HG03442 (cell line): ENCODE data around the gene ATP6V0A1.
"Not testable (repeated sequence)": the region's sequence is repeated elsewhere in the genome, so short reads cannot be mapped to it uniquely, and the experiment has no call there.

ENCODE experiments used
- ATAC-seq: cut with Tn5 transposase; IDR thresholded peaks from one replicate; pipeline ENCODE4 v1.9.1; 2021; ENCODE audit warnings: mild to moderate bottlenecking, moderate library complexity; ENCODE audit not compliant: unreplicated experiment

The ATP6V0A1 gene

DNA sequence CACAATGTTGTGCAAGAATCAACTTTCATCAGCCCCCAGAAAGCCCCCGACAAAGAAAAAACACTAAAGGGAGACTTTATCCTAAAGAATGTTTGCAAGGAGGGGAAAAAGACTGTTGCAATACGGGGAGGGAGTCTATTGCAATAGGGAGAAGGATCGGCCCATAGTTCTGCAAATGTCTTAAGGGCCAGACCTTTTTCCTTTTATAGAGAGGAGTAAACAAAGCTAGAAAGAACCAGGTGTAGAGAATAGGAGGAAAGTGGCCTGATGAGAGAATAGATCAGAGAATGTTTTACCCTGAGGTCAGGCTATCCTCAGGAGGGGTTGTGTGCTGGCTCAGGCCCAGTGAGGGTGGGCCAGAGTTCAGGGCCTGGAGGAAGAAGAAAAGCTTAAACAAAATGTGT, 26.9 kb upstream of the ATP6V0A1 start:
- ATAC-seq = no peak

DNA sequence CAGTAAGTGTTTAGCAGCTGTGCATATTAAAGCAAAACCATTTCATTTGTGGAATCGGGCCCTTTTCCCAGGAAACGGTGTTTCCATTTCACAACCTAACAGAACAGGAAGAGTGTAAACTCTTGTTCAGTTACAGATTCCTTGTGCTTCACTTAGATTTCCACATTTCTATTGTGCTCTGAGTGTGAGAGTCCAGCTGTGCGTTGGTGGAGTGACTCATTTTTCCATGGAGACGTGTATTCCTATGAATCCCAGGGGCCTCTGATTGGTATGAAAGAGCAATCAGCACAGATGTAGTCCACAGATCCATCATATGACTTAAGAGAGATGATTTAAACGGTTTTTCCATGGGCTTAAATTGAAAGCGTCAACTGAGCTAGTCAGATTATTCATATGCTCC, 22.3 kb upstream of the ATP6V0A1 start:
- ATAC-seq = no peak

DNA sequence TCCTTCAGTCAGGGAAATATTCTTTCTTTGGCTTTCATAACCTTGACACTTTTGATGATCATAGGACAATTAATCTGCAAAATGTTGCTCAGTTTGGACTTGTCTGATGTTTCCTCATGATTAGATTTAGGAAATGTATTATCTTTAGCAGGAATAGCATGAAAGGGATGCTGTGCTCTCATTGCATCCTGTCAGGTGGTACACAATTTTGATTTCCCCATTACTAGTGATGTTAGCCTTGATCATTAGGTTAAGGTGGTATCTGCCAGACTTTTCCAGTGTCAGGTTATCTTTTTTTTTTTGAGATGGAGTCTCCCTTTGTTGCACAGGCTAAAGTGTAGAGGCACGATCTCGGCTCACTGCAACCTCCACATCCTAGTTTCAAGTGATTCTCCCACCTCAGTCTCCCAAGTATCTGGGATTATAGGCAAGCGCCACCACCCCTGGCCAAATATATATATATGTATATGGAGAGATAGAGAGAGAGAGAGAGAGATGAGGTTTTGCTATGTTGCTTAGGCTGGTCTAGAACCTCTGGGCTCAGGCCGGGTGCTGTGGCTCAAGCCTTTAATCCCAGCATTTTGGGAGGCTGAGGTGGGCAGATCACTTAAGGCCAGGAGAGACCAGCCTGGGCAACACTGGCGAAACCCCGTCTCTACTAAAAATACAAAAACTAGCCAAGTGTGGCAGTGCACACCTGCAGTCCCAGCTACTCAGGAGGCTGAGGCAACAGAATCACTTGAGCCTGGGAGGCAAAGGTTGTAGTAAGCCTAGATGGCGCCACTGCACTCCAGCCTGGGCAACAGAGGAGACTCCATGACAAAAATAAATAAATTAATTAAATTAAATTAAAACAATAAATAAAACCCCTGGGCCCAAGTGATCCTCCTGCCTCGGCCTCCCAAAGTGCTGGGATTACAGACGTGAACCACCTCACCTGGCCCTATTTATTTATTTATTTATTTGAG, 19.8 kb upstream of the ATP6V0A1 start:
- no peak for ATAC-seq

DNA sequence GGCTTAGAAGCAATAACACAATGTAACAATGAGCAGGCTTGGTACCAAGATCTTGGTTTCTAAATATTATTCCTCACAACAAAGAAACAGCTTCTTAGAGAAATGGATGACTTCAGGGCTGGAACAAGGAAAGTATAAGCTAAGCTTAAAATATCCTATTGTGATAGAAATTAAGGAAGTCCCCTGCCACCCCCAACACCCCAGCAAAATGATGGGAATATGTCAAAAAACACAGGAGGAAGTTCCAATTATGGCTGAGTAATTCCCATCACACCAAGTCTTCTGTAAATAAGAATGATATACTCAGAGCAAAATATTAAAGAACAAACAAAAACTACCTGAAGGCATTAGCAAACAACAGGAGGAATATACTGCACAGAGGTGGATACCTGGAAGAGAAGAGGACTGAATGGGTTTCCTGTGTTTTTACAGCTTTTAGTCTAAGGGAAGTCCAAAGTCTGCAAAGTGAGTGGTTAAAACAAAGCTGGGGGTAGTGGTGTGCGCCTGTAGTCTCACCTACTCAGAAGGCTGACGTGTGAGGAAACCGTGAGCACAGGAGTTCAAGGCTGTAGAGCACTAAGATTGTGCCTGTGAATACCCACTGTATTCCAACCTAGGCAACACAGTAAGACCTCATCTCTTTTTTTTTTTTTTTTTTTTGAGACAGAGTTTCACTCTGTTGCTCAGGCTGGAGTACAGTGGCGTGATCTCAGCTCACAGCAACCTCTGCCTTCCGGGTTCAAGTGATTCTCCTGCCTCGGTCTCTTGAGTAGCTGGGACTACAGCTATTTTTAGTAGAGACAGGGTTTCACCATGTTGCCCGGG, 17.1 kb upstream of the ATP6V0A1 start:
- no peak for ATAC-seq

DNA sequence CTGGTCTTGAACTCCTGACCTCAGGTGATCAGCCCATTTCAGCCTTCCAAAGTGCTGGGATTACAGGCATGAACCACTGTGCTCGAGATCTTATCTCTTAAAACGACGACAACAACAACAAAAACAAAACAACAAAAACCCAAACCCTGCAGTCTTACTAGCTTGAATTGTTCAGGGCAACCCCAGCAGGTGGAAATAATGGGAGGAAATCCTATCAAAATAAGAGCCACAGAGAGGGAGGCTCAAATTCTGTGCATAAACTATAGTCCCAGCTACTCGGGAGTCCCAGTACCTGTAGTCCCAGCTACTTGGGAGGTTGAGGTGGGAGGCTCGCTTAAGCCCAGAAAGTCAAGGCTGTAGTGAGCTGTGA, 16.5 kb upstream of the ATP6V0A1 start:
- ATAC-seq = no peak

DNA sequence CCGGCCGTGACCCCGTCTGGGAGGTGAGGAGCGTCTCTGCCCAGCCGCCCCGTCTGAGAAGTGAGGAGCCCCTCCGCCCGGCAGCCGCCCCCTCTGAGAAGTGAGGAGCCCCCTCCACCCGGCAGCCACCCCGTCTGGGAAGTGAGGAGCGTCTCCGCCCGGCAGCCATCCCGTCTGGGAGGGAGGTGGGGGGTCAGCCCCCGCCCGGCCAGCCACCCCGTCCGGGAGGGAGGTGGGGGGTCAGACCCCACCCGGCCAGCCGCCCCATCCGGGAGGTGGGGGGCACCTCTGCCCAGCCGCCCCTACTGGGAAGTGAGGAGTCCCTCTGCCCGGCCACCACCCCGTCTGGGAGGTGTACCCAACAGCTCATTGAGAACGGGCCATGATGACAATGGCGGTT, 9.5 kb upstream of the ATP6V0A1 start:
- ATAC-seq = not testable (repeated sequence)

DNA sequence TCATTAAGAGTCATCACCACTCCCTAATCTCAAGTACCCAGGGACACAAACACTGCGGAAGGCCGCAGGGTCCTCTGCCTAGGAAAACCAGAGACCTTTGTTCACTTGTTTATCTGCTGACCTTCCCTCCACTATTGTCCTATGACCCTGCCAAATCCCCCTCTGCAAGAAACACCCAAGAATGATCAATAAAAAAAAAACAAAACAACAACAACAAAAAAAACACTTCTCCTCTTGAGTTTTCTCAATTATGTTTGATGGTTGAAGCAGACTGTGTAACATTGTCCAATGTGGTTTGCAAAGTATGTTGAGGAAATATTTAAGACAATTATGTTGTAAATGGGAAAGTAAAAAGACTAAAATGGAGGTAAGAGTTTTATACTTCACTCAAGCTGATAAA, 8.8 kb upstream of the ATP6V0A1 start:
- not testable (repeated sequence) for ATAC-seq

DNA sequence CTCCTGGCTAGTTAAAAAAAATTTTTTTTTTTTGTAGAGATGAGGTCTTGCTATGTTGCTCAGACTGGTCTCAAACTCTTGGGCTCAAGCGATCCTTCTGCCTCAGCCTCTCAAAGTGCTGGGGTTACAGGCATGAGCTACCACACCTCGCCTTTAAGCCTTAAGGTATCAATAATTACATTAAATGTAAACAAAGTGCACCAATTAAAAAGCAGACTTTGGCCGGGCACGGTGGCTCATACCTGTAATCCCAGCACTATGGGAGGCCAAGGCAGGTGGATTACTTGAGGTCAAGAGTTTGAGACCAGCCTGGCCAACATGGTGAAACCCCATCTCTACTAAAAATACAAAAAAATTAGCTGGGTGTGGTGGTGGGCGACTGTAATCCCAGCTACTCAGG, 7.4 kb upstream of the ATP6V0A1 start:
- not testable (repeated sequence) for ATAC-seq

DNA sequence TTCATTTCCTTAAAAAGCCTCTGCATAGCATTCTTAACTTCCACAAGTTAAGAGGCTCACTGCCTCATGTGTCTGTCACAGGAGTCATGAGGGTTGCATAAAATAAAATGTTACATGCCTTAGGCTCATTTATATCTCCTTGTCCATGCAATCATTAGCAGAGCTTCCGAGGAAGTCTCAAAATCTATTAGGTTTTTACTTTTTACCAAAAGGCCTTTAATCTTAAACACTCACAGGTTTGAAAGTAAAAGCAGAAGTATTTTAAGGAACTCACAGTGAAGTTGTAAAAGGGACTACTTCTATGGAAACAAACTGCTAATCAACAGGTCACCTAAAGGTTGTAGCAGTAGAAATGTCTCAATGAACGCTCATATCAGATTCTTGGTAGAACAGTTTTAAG, 5.2 kb upstream of the ATP6V0A1 start:
- ATAC-seq = no peak

DNA sequence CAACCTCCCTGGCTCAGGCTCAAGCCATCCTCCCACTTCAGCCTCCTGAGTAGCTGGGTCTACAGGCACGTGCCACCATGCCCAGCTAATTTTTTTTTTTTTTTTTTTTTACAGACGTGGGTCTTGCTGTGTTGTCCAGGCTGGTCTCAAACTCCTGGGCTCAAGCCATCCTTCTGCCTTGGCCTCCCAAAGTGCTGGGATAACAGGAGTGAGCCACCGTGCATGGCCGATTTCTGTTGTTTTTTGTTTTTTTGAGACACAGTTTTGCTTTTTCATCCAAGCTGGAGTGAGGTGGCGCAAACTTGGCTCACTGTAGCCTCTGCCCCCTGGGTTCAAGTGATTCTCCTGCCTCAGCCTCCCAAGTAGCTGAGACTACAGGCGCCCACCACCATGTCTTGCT, 3.7 kb upstream of the ATP6V0A1 start:
- ATAC-seq = not testable (repeated sequence)

DNA sequence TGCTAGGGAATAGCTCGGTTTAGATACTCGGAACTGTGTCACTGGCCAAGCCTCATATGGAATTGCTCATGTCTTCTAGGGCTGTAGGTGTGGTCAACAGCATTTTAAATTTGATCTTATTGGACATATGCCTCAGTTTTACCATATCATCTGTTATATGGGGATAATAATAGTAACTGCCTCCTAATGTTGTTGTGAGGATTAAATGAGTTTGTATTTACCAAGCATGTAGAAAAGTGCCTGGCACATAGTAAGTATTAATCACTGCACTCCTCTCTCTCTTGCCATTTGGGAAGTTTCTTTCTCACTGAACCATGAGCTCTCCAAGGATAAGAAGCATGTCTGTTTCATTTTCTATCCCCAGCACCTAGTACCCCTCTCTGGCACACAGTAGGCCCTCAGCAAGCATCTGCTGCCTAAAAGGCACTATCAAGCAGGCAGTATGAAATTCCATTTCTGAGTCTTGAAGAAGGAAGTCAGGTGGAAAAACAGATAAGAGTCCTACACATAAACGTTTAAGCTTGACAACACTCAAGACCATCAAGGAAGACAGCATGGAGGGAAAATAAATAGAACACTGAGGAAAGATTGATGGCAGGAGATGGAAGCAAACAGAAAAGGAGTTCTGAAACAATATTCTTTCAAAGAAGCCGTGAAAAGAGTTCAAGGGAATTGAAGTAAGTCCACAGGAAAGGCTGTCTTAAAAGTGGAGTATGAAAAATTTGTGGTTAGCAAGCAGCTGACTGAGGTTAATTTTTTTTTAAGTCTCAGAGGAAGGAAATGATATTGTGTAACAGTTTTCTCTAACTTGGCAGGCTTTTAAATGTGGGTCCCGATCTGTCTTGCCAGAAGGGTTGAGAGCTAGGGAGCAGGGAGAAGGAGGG, 2.2 kb upstream of the ATP6V0A1 start:
- no peak for ATAC-seq

DNA sequence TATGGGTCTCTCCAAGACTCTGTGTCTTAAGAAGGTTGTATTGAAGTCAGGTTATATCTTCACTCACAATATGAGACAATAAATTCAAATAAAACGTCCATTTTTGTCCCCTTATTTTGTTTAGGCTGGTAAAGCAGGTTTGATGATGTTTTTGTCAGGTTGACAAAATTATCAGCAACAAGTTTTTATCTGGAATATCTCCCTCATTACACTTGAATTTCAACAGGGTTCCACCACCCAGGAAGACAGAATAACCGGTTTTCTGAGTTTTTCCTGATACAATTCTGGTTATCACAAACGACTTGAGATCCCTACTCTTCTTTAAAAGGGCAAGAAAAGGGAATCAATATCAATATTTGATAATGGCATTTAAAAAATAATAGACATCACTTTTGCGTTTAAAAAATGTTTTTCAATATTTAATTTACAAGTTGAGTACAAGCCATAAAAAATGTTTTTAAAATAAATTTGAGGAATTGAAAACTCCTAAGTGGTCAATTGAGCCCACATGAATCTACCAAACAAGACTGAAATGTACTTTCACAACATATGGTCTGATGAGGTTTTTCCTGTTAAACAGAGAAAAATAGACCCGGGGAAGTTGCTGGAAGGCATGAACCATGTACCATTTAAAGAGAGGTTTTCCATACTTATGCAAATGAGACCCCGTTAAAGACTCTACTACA, 1.4 kb upstream of the ATP6V0A1 start:
- ATAC-seq = no peak

DNA sequence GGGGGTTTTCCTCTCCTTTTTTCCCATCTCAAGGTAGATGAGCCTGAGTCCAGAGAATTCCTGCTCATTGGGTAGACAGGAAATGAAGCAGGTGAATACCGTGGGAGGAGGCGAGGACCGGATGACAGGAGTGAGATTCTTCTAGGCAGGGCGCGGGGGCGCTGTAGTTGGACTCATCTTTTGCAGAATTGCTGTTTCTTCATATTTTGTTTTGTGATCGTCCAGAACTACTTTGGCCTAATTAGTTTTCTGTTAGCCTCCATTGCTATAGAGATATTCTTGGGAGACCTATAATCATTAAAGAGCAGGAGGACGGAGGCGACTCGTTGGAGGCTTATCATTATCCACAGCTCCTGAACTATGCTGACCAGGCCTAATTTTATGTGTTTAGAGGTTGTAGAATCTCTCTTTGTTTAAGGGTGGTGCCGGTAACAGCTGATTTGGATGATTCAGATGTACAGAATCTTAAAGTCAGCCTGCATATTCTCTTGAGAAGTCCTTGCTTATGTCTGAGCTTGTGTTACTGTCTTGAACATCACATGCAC, 650 bp downstream of the ATP6V0A1 start:
- ATAC-seq = no peak

DNA sequence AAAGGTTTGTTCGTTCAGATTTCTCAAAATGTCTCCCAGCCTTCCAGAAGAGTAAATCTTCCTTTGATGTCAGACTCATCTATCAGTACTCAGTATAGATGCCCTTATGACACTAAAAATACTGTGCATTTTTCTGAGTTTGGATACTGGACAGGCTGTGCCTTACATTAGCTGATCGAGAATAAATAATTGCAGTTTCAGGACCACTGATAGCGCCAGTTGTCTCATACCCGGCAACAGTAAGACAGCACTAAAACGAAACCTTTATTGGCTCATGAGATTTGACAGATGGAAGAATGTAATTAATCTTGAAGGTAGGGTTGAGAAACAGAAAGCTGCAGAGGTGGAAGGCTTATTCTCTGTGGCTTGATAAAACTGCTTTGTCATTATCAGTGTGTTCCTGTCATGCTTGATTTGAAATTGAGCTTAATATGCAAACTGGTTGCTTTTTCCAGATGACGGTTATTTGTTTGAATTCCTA, 1.2 kb downstream of the ATP6V0A1 start:
- ATAC-seq = no peak

DNA sequence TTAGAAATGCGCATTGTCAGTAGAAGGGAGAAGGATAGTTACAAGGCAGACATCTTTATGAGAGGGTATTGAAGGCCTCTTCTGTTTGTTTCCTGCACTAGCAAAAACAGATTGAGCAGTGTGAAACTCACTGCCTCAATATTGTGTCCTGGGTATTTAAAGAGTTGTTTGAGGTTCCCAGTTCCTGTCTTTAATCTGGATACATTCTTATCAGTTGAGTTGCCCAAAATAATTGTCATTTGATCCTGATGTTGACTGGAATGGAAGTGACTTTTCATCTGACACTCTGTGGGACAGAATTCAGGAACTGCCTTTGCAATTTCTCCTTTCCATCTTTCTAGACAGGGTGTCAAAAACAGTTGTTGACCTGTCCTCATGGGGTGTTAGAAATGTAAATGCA, 1.7 kb downstream of the ATP6V0A1 start:
- no peak for ATAC-seq

DNA sequence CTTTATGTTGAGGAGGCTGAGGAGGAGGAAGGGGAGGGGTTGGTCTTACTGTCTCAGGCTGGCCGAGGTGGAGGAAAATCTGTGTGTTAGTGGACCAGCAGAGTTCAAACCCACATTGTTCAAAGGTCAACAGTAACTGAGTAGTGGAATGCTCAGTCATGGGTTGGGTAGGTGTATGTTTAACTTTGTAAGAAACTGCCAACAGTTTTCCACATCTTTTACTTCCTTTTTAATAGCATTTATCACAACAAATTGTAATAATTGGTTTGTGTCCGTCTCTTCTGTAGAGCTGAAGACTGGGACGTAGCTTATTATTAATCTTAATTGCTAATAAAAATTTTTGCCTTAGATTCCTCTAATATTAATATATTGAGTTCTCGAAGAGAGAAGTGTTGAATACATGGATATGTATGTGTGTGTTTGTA, 5.3 kb downstream of the ATP6V0A1 start:
- ATAC-seq = no peak

DNA sequence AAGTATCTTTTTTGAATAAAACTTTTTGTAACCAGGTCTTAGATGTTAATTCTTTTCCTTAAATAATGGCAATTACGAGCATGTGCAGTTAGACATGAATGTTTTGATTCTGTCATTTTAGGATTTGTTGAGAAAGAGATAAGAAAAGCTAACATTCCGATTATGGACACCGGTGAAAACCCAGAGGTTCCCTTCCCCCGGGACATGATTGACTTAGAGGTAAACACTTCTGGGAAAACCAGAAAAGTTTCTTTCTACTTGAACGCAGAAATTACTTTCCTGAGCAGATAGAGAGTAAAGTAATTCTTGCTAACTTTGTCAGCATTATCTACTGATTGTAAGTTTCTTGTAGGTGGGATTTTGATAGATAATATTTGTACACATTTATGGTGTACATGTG, 9.2 kb downstream of the ATP6V0A1 start:
- ATAC-seq = no peak

DNA sequence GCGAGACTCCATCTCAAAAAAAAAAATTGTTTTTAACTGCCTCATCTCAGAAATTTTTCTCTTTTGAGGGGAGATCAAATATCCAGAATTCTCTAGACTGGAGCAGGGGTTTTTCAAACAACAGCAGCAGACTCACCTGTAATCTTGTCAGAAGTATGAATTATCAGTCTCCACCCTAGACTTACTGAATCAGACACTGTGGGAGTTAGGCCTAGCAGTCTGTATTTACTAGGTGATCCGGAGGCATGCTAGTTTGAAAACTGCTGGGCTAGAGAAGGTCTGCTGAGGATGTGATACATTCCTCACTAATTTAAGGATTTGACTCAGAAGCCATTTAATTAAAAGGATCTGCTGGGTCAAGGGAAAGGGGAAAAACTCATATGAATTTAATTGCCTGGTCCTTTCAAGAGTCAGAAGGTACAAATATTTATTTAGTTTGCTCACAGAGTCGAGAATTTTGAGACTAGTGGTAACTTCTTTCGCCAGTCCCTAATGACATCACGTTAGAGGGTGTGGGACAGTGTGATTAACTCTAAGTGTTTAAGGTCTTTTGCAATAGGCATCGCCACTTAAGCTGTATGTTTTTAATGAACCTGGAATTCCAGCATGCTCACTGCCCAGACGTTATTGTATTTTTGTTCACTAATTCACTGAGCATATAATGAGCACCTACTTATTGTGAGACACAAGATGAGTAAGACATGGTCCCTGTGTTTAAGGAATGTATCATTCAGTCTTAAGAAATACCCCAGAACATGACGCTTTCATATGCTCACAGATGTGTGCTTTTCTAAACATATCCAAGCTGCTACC, 14.2 kb downstream of the ATP6V0A1 start:
- ATAC-seq = no peak

DNA sequence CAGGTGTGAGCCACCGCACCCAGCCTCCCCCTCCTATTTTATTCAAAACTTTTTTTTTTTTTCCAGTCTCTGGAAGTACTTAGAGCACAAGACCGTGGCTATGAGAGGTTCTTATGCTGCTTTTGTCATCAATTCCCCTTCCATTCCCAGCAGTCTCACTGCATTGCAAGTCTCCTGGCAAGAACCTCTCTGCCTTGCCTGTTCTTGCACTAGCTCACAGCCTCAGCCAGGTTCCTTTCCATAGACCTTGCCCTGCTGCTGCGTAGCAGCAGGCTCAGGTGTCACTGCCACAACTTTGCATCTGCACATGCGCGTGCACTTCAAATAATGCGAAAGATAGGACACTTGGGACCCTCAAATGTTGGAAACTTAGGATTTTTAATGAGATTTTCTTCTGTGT, 15.6 kb downstream of the ATP6V0A1 start:
- no peak for ATAC-seq
